Small intestine (tissue), 7 donors: ENCODE results near the gene HSPA4L. TPM values are rescaled to one million over a fixed set of nuclear protein-coding genes. Genes with fewer than 3 reads are reported as not detected.

Source experiments
- DNase-seq, 2 donors: peaks; one replicate each; pipeline versions ENCODE4 v3.0.0 to v3.0.0-alpha.2; 2013
- FAIRE-seq: peaks from 2 replicates; lab custom pipeline; 2012; peaks lifted over from hg19 to GRCh38; lab: Jason Lieb, UNC
- H3K27ac ChIP-seq, 3 donors: one replicate each; pipeline ENCODE4 v1.5.1; 2013; ENCODE audit warnings: low read length in 2 of 3, mild to moderate bottlenecking in 2 of 3, control low read depth in 1 of 3, inconsistent platforms in 1 of 3, low read depth in 1 of 3, moderate library complexity in 1 of 3
- H3K27me3 ChIP-seq, 3 donors: one replicate each; pipeline ENCODE4 v1.6.1; 2013; ENCODE audit warnings: low read length in 3 of 3, inconsistent platforms in 1 of 3; ENCODE audit not compliant: control insufficient read depth in 3 of 3, insufficient read depth in 3 of 3
- H3K36me3 ChIP-seq, 3 donors: one replicate each; pipeline ENCODE4 v1.6.1; 2013; ENCODE audit warnings: low read length in 3 of 3, inconsistent platforms in 1 of 3, low read depth in 1 of 3, mild to moderate bottlenecking in 1 of 3, moderate library complexity in 1 of 3; ENCODE audit not compliant: control insufficient read depth in 3 of 3, insufficient read depth in 2 of 3
- H3K4me1 ChIP-seq, 3 donors: one replicate each; pipeline ENCODE4 v1.6.1; 2013; ENCODE audit warnings: low read length in 2 of 3, inconsistent platforms in 1 of 3, low read depth in 1 of 3, mild to moderate bottlenecking in 1 of 3, moderate library complexity in 1 of 3; ENCODE audit not compliant: control insufficient read depth in 3 of 3, insufficient read depth in 2 of 3
- H3K4me3 ChIP-seq, 3 donors: one replicate each; pipeline ENCODE4 v1.5.1; 2013; ENCODE audit warnings: low read length in 3 of 3, control low read depth in 1 of 3, inconsistent platforms in 1 of 3, low read depth in 1 of 3, mild to moderate bottlenecking in 1 of 3, moderate library complexity in 1 of 3
- H3K9me3 ChIP-seq, 2 donors: one replicate each; pipeline ENCODE4 v1.6.1; 2013; ENCODE audit warnings: low read depth in 1 of 2, low read length in 1 of 2; ENCODE audit not compliant: control insufficient read depth in 2 of 2, insufficient read depth in 1 of 2
- WGBS, 3 donors: extraction: QIAGEN DNeasy Blood & Tissue Kit; methylation state at CpG; one replicate each; pipeline ENCODE4 v1.1.7; 2013; 5-methylcytosine and 5-hydroxymethylcytosine counted together
- polyA plus RNA-seq, 4 donors: library from polyadenylated mRNA; stranded (reverse) in 3 of 4; unstranded in 1 of 4; fragments of 200-250 nt in 3 of 4; fragments of 120-200 nt in 1 of 4; gene quantifications; one replicate each; pipeline versions ENCODE4 v1.2.1 to v1.2.3, GENCODE V29; 2013
- donor health status: healthy with polysubstance abuse.
- donor health status: control.
- donor health status: control.
- donor health status: Bipolar disorder and iron deficiency.
- donor health status: healthy.

The HSPA4L gene
- polyA plus RNA-seq, 4 donors, result 0.54 to 1.6 (median 1.00) TPM

DNA sequence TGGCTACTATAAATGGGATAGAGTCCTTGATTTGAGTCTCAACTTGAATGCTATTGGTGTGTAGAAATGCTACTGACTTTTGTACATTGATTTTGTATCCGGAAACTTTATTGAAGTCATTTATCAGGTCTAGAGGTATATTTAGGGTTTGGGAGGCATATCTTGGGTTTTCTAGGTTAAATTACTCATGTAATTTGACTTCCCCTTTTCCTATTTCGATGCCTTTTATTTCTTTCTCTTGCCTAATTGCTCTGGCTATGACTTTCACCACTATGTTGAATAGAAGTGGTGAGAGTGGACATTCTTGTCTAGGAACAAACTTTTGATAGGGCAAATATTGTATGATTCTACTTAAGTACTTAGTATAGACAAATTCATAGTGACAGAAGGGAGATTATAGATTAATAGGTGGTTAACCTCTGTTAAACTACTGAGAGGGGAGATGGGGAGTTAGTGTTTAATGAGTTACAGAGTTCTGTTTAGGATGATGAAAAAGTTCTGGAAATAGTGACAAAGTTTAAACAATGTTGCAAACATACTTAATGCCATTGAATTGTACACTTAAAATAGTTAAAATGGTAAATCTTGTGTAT lies 22.8 kb upstream of the HSPA4L start:
- no peaks in the 10 kb centered on the region for H3K4me1 ChIP-seq
- no peak overlapping the region for H3K4me3 ChIP-seq
- DNase-seq (no peak), FAIRE-seq (no peak)
- no peaks in the 10 kb centered on the region for H3K36me3 ChIP-seq
- 63 to 81% (median 67%) methylated on average over 2 of the region's 2 CpGs for WGBS, 3 donors
- no peak overlapping the region for H3K27ac ChIP-seq
- H3K9me3 ChIP-seq, result no peaks in the 10 kb centered on the region
- H3K27me3 ChIP-seq, result no peaks in the 10 kb centered on the region

DNA sequence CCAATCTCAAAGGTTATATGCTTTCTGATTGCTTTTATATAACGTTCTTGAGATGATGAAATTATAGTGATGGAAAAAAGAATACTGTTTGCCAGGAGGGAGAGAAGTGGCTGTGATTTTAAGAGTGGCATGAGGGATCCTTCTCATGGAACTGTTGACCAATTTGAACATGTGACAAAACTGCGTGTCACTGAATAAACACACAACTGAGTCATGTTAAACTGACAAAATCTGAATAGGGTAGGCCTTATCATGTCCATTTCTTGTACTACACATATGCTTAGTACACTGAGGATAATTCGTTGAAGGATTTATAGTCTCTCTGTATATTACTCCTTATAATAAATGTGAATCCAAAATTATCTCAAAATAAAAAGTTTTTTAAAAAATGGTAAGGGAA lies 22.2 kb upstream of the HSPA4L start:
- Histone ChIP-seq H3K4me3 (no peak overlapping the region), H3K36me3 (no peaks in the 10 kb centered on the region), H3K9me3 (no peaks in the 10 kb centered on the region), H3K27ac (no peak overlapping the region), H3K4me1 (no peaks in the 10 kb centered on the region), H3K27me3 (no peaks in the 10 kb centered on the region)
- FAIRE-seq (no peak), DNase-seq (no peak)
- 55 to 69% (median 67%) methylated on average over 3 of the region's 3 CpGs for WGBS, 3 donors

DNA sequence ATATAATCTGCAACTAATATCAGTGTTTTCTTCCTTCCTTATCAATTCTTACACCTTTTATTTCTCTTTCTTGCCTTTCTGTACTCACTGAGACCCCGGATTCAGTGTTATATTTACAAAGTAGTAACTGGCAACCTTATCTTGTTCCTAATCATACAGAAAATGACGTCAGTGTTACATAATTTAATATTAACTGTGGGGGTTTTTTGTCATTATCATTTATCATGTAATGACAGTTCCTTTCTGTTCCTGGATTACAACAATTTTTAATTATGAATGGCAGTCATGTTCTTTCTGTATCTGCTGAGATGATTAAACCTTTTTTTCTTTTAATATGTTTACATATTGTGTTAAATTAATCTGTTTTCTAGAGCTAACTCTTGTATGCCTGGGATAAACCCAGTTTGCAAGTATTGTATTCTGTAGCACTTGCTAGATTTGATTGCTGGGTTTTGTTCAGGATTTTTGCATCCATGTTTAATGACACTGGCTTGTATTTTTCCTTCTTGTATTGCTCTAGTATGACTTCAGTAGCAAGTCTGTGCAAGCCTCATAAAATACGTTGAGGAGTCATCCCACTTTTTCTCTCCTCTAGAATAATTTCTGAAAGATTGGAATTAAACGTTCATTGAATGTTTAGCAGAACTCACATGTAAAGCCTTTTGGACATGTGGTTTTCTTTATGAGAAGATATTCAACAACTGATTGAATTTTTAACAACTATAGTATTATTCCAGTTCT lies 10.4 kb upstream of the HSPA4L start:
- Histone ChIP-seq H3K27ac (no peak overlapping the region), H3K9me3 (no peaks in the 10 kb centered on the region), H3K36me3 (no peaks in the 10 kb centered on the region), H3K4me1 (no peaks in the 10 kb centered on the region), H3K27me3 (no peaks in the 10 kb centered on the region), H3K4me3 (no peak overlapping the region)
- FAIRE-seq, result no peak
- DNase-seq, result no peak
- WGBS, 3 donors, result 35 to 55% (median 42%) methylated on average over 4 of the region's 4 CpGs

DNA sequence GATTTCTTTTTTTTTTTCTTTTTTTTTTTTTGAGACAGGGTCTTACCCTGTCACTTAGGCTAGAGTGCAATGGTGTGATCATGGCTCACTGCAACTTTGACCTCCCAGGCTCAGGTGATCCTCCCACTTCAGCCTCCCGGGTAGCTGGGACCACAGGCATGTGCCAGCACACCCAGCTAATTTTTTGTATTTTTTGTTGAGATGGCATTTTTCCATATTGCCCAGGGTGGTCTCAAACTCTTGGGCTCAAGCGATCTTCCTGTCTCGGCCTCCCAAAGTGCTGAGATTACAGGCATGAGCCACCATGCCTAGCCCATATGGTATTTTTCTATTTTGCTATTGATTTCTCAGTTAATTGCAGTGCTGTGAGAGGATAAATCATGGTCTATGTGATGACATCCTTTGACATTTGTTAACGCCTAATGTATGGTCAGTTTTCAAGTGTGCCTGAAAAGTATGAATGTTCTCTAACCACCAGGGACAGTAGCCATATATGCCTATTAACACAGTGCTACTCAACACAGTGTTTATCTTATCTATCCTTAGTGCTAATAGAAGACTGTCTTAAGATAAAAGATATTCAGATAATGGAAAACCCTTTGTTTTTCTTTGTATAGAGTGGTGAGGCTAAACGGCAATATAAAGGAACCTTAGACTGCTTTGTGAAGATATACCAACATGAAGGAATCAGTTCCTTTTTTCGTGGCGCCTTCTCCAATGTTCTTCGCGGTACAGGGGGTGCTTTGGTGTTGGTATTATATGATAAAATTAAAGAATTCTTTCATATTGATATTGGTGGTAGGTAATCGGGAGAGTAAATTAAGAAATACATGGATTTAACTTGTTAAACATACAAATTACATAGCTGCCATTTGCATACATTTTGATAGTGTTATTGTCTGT lies 9.1 kb upstream of the HSPA4L start:
- WGBS, 3 donors, result 87 to 91% (median 90%) methylated on average over 10 of the region's 10 CpGs
- FAIRE-seq, result no peak
- DNase-seq, result no peak

DNA sequence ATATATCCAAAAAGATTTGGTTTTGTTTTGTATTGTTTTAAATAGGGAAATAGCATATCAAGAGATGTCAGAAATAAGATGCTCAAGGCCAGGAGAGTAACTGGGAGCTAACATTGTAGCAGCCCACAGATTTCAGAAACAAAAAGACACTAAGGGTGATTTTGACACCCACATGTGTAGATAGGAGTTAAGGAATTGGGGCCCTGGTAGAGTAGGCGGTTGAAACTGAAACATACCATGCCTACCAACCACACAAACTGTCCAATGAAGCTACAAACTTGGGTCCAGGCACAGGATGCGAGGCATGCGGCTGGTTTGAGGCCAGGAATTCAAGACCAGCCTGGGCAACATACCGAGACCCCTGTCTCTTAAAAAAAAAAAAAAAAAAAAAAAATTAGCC lies 6.3 kb upstream of the HSPA4L start:
- Histone ChIP-seq H3K27me3 (peaks cover 0 to 4% (median 2%) of the 10 kb centered on the region in 3 donors), H3K4me3 (no peak overlapping the region), H3K4me1 (no peaks in the 10 kb centered on the region), H3K27ac (no peak overlapping the region), H3K36me3 (no peaks in the 10 kb centered on the region), H3K9me3 (no peaks in the 10 kb centered on the region)
- no peak for FAIRE-seq
- 93 to 95% (median 93%) methylated on average over 4 of the region's 4 CpGs for WGBS, 3 donors
- no peak for DNase-seq

More for the DNA sequence above, 9.1 kb upstream of the HSPA4L start:
- Histone ChIP-seq H3K27me3 (peaks cover 0 to 2% (median 0%) of the 10 kb centered on the region in 3 donors), H3K4me1 (no peaks in the 10 kb centered on the region), H3K9me3 (no peaks in the 10 kb centered on the region), H3K4me3 (no peak overlapping the region), H3K36me3 (no peaks in the 10 kb centered on the region), H3K27ac (no peak overlapping the region)

DNA sequence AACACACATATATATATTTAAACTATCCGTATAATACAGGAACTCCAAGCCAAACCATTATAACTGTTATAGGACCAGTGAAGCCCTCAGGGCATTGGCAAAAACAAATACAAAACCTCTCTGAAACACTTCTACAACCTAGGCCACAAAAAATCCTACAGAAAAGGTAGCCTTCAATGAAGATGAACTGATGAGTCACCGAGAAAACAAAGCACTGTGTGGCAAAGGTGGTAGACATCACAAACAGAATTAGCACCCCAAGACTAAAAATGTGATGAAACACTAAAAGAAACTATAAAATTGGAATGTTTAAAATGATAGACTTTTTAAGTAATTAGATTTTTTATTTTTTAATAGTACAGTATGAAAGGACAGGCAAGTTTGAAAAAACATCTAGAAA lies 5.5 kb upstream of the HSPA4L start:
- Histone ChIP-seq H3K36me3 (no peaks in the 10 kb centered on the region), H3K4me3 (no peak overlapping the region), H3K27me3 (peaks cover 0 to 11% (median 5%) of the 10 kb centered on the region in 3 donors), H3K27ac (no peak overlapping the region), H3K4me1 (no peaks in the 10 kb centered on the region), H3K9me3 (no peaks in the 10 kb centered on the region)
- no peak for FAIRE-seq
- no peak for DNase-seq
- WGBS, 3 donors, result 67 to 77% (median 70%) methylated on average over 2 of the region's 2 CpGs

DNA sequence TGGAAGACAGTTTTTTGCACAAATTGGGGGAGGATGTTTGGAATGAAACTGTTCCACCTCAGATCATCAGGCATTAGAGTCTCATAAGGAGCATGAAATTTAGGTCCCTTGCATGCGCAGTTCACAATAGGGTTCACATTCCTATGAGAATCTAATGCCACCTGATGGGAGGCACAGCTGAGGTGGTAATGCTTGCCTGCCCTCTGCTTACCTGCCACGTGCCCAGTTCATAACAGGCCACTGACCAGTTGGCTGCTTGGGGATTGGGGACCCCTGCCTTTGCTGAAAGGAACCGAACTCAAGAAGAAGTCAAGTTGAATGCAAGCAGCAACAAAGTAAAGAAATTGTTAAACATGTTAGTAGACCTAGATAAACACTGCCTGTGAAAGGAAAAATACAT lies 4.6 kb upstream of the HSPA4L start:
- H3K9me3 ChIP-seq, result no peaks in the 10 kb centered on the region
- H3K4me3 ChIP-seq, result no peak overlapping the region
- peaks cover 0 to 14% (median 5%) of the 10 kb centered on the region in 3 donors for H3K27me3 ChIP-seq
- 71 to 78% (median 72%) methylated on average over 3 of the region's 3 CpGs for WGBS, 3 donors
- H3K36me3 ChIP-seq, result no peaks in the 10 kb centered on the region
- DNase-seq (no peak), FAIRE-seq (no peak)
- no peaks in the 10 kb centered on the region for H3K4me1 ChIP-seq
- no peak overlapping the region for H3K27ac ChIP-seq

DNA sequence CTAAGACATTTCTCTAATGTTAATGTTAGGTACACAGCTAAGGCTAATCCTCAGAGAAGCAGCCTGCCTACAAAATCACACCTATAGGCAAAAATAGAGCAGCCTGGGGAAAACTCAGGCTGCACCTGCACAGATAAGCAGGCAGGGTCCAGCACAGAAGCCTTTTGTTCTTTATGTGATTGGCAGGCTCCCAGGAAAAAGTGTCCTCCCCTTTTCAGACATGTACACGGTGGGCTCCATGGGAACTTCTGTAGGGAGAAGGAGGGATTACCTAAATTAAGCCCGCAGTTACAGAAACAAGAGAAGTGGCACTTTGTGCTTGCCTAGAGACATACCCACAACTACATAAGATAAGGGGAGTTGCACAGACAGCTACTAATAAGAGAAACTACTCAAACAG lies 4.0 kb upstream of the HSPA4L start:
- no peak for FAIRE-seq

More for the DNA sequence above, 4.0 kb upstream of the HSPA4L start:
- no peak overlapping the region for H3K4me3 ChIP-seq
- no peak overlapping the region for H3K27ac ChIP-seq
- WGBS, 3 donors, result 9 to 34% (median 13%) methylated on average over 2 of the region's 2 CpGs
- H3K27me3 ChIP-seq, result peaks cover 0 to 21% (median 5%) of the 10 kb centered on the region in 3 donors
- no peaks in the 10 kb centered on the region for H3K9me3 ChIP-seq
- no peaks in the 10 kb centered on the region for H3K36me3 ChIP-seq
- DNase-seq, result peak; percentile 5 to 26
- H3K4me1 ChIP-seq, result no peaks in the 10 kb centered on the region
